Inflammatory macrophage treated with lipopolysaccharide for 4 hours (primary cell): ENCODE measurements around the gene TSC22D3.
"Not testable (repeated sequence)": the region's sequence is repeated elsewhere in the genome, so short reads cannot be mapped to it uniquely, and the experiment has no call there.

ENCODE experiments used
- DNase-seq: peaks from one replicate; pipeline ENCODE4 v3.0.0-alpha.2; 2020

TSC22D3 gene

GRCh38 chrX:107710617-107711391 is 64.8 kb downstream of the TSC22D3 start:
- peak; percentile 95 for DNase-seq

DNA sequence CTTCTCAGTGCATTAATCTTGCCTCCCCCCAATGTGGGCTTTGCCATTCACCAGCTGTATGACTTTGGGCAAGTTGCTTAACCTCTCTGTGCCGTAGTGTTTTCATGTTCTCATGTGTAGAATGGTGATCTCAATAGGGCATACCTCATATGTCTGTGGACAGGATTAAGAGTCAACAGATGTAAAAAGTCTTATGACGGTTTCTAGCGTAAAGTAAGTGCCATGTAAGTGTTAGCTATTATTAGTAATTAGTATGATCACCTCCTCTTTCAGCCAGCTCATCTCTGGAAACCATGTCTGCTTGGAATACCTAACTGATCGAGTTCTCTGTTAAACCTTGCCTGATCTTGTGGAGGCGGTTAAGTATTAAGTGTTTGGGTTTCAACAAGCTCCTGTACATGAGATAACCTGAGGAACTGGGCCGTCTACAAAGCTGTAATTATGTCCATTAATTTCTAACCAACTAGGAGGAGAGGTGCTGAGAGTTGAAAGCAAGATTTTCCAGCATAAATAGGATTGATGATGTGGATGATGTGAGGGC is 66.3 kb downstream of the TSC22D3 start:
- no peak for DNase-seq

GRCh38 chrX:107708762-107709161 is 66.8 kb downstream of the TSC22D3 start:
- no peak for DNase-seq

DNA sequence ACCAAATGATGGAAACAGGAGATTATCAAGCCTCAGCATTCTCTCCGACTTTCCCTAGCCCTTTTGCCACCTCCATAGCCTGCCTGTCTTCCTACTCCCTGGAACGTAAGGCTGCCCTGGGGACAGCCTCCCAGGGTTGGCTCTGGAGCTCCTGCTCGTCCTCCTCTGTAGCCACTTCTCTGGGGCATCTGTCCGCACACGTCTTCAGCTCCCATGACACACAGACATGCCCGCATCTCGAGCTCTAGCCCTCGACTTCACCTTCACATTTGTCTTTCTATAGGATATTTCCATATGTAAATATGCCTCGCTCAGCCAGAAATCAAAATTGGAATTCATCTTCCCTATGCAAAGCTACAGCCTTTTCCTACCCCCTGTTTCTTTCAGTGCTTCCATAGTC is 67.7 kb downstream of the TSC22D3 start:
- DNase-seq: no peak

DNA sequence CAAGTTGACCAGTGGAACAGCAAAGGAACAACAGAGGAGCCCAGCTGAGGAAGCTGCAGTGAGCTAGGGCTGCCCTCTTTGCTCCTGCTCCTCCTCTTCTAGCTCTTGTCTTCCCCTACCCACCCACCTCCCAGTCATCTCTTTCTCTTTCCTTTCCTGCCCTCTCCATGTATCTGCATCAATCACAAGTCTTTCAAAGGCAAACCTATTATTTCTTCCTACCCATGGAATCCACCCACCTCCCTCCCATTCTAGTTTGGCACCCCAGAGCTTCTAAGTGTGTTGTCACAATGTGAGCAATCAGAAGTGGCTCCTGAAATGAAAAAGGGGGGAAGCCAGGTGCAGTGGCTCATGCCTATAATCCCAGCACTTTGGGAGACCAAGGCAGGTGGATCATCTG is 69.3 kb downstream of the TSC22D3 start:
- no peak for DNase-seq

- no peak for DNase-seq
Observed at GRCh38 chrX:107704587-107704986, 71.0 kb downstream of the TSC22D3 start.

DNA sequence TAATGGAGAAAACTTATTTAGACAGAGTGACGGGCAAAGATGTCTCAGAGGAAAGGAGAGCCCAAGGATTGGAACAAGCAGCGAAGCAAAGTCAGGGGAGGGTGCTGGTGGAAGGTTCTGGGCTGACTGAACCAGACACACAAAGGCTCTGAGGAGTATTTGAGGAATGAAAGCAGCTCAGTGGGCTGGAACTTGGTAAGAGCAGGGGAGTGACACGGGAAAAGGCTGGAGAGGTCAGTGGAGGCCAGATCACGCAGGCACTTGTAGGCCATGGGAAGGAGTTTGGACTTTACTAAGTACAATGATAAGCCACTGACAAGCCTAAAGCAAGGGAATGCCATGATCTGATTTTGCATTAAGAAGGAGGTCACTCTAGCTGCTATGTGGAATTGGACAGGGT is 71.4 kb downstream of the TSC22D3 start:
- no peak for DNase-seq

DNA sequence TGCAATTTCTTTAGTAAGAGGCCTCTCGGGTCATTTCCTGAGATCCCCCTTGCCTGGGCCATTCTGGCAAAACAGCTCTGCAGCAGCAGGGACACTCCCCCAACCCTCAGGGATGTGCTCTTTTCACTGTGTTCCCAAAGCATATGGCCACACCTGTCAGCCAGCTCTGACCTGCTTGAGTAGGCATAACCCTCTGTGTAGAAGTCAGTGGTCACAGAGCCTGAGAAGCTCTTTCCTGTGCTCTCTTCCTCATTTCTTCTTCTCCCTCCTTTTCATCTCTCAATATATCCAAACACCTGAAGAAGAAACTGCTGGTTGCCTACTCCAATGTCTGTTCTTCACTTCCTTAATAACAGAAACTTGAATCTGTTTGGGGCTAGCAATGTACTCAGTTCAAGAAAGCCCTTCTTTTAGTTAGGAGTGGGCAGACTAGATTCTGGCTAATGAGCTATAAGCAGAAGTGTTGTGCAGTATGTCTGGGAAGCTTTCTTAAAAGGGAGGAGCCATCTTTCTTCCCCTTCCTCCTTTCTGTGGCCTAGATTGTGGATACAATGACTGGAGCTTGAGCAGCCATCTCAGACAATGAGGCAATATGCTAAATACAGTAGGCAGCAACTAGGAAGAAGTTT is 74.0 kb downstream of the TSC22D3 start:
- DNase-seq: peak; percentile 83

- DNase-seq: no peak
Observed at GRCh38 chrX:107700790-107701189, 74.8 kb downstream of the TSC22D3 start.

- DNase-seq: no peak
Observed at GRCh38 chrX:107700317-107700774, 75.2 kb downstream of the TSC22D3 start.

- DNase-seq: peak; percentile 59
Observed at GRCh38 chrX:107699616-107700015, 76.0 kb downstream of the TSC22D3 start.

DNA sequence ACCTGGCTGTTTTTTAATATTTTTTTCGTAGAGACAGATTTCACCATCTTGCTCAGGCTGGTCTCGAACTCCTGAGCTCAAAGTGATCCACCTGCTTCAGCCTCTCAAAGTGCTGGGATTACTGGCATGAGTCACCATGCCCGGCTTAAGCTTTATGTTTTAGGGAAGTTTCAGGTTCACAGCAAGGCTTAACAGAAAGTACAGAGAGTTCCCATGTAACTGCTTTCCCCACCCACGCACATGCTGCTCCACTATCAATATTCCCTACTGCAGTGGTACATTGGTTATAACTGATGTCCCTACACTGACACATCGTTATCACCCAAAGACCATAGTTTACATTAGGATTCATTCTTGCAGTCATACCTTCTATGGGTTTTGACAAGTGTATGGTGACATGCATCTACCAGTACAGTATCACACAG is 84.6 kb downstream of the TSC22D3 start:
- peak; percentile 61 for DNase-seq

DNA sequence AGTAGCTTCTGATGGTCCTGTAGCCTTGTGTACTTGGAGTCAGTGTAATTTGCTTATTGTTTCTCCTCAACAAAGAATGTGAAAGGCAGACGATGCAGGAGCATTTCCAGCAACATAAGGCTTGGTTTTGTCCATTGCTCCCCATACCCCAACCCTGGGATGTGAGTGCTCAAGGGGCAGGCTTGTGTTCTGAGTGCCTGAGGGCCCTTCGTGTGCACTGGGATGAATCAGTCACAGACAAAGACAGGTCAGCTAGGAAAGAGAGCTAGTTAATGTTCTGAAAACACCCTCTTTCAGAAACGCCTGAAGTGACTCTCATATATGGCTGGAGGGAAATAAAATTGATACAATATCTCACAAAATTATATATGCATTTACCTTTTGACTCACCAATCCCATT is 88.1 kb downstream of the TSC22D3 start:
- DNase-seq: no peak

DNA sequence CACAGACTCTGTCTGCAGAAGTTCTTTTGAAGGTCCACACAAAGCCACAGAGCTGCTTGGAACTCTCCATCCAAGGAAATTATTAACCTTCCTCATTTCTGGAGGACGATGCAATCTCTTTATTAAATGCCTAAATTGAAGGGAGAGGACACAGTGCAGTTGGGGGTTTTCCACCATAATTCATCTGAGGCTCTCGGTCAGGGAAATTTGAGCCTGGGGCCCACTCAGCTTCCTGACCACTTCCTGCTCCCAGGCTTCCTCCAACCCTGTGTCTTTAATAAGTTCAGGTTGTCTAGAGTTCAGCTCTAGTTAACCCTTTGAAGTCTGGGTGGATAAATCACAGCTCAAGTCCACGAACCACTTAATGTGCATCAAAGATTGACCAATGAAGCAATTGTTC is 88.8 kb downstream of the TSC22D3 start:
- DNase-seq: no peak

GRCh38 chrX:107686026-107686425 is 89.6 kb downstream of the TSC22D3 start:
- no peak for DNase-seq

DNA sequence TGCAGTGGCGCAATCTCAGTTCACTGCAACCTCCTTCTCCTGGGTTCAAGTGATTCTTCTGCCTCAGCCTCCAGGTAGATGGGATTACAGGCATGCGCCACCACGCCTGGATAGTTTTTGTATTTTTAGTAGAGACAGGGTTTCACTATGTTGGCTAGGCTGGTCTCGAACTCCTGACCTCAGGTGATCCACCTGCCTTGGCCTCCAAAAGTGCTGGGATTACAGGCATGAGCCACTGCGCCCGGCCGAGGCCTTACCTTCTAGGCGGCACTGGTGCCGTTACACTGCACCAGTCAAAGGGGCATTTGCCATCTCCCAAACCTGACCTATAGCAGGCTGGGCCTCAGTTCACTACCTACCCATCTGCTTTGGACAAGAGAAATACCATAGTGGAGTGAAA is 90.0 kb downstream of the TSC22D3 start:
- DNase-seq: not testable (repeated sequence)

DNA sequence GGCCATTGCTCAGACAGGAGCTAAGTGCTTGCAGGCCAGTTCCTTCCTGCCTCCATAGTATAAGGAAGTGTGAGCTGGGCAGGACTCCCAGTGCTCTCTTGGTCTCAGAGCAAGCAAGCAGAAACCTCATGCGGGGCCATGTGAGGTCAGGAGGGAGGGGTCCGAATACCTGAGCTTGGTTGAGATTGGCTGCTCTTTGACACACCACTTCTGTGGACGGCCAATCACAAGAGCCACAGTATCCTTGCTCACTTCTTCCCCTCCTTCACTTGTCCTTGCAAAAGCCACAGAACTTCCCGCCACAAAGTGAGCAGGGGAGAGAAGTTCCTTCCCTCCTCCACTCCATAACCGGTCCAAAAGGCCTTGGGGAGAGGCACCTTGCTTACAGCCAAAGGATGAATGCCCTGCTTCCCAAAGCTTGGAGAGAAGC is 90.6 kb downstream of the TSC22D3 start:
- DNase-seq: peak; percentile 51

GRCh38 chrX:107683931-107684330 is 91.7 kb downstream of the TSC22D3 start:
- DNase-seq: no peak

DNA sequence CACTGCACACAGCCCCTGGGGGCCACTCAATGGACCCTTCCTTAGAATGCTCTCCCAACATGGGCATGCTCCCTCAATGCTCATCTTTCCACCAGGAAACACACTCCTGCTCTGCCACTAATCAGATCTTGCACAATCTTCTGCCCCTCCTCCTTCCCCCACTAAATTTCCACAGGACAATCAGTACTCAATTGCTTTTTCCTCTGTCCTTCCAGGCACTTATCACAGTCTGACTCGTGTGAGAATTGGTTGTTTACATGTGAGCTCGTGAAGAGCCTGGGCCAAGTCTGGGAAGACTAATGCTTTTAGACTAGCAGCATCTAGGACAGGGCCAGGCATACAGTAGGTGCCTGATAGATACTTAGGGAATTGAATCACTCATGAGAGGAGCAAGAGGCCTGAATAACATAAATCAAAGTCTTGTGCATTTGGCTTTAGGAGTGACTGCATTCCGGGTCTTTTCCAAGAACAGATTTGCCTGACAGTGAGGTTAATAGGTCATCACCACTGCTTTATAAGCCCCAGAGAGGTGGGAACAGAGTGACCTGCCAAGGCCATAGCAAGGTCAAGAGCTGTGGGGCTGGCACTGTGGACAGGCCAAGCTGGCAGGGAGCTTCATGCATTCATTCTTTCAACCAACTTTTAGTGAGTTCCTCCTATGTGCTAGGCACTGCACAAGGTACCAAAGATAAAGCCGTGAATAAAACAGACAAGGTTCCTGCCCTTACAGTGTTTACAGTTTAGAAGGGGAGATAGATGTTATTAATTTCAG is 92.3 kb downstream of the TSC22D3 start:
- DNase-seq: no peak

GRCh38 chrX:107682256-107682655 is 93.3 kb downstream of the TSC22D3 start:
- DNase-seq: no peak

- DNase-seq: peak; percentile 44
Observed at GRCh38 chrX:107678957-107679740, 96.4 kb downstream of the TSC22D3 start.

GRCh38 chrX:107677909-107678308 is 97.7 kb downstream of the TSC22D3 start:
- no peak for DNase-seq

DNA sequence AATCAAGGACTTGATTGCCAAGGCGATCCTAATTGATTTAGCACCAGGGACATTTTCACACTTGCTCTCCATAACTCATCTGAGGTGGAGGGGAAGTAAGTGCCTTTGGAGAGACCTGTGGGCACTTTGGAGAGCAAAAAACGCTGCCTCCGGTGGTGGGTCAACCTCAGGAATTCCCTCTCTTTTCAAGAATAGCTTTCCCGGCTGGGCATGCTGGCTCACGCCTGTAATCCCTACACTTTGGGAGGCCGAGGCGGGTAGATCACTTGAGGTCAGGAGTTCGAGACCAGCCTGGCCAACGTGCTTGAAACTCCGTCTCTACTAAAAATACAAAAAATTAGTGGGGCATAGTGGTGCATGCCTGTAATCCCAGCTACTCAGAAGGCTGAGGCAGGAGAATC is 98.1 kb downstream of the TSC22D3 start:
- DNase-seq: no peak
